Measurements from ENCODE around the gene GPRIN1. TPM values are rescaled to one million over a fixed set of nuclear protein-coding genes. Genes with fewer than 3 reads are reported as not detected.

Gene GPRIN1
- total RNA-seq, 4 donors from 2014 or later, result 1.6 to 9.7 (median 3.6) TPM

- 91 to 100% methylated on average over 2 to 13 of the region's 13 CpGs for WGBS, 2 donors (ENCODE audit: low coverage in 1 of 2)
- Histone ChIP-seq H3K9me3 (no peaks in the 10 kb centered on the region), H3K27me3 (no peaks in the 10 kb centered on the region), H3K4me1 (peaks cover 0 to 17% (median 12%) of the 10 kb centered on the region in 4 donors), H3K4me3 (no peak overlapping the region), H3K27ac (no peak overlapping the region), H3K36me3 (no peaks in the 10 kb centered on the region)
- intact Hi-C loops (cut with DNase I; ENCODE audit: low total_unique reads), result no loop called here
- TF ChIP-seq CTCF (IDR thresholded peaks at IDR 0.05) (no peak), POLR2A (IDR thresholded peaks at IDR 0.05) (no peak), EP300 (IDR thresholded peaks at IDR 0.05; ENCODE audit: low read depth) (no peak), POLR2AphosphoS5 (IDR thresholded peaks at IDR 0.05) (no peak)
- in situ Hi-C loops (cut with MboI; ENCODE audit: low pct_ligation_motif_present in 1 of 4, low pct_unique_long_range_greater_than_20kb in 1 of 4, low sequenced_read_pairs in 3 of 4), result loop anchor here in 3 of 4 donors (25.0 kb wide), 2 partner anchors 256 to 306 kb away; no protein-coding TSS in a partner anchor
- DNase-seq, result no peak
Observed at GRCh38 chr5:176656467-176656990, 46.6 kb upstream of the GPRIN1 start.

- intact Hi-C loops (cut with DNase I; ENCODE audit: low total_unique reads), result no loop called here
- TF ChIP-seq CTCF (IDR thresholded peaks at IDR 0.05) (no peak), POLR2A (IDR thresholded peaks at IDR 0.05) (no peak), EP300 (IDR thresholded peaks at IDR 0.05; ENCODE audit: low read depth) (no peak)
- Histone ChIP-seq H3K4me3 (no peak overlapping the region), H3K27me3 (no peaks in the 10 kb centered on the region), H3K36me3 (no peaks in the 10 kb centered on the region), H3K4me1 (peaks cover 0 to 14% (median 10%) of the 10 kb centered on the region in 4 donors), H3K27ac (no peak overlapping the region), H3K9me3 (no peaks in the 10 kb centered on the region)
- WGBS, 2 donors (ENCODE audit: low coverage in 1 of 2), result 79% methylated on average over 14 of the region's 14 CpGs; no CpG with 5 or more reads in 1 of the 2 donors
- in situ Hi-C loops (cut with MboI; ENCODE audit: low pct_ligation_motif_present in 1 of 4, low pct_unique_long_range_greater_than_20kb in 1 of 4, low sequenced_read_pairs in 3 of 4), result loop anchor here in 3 of 4 donors (25.0 kb wide), 2 partner anchors 257 to 307 kb away; no protein-coding TSS in a partner anchor
- no peak for DNase-seq
Observed at GRCh38 chr5:176654856-176655255, 44.9 kb upstream of the GPRIN1 start.

GRCh38 chr5:176653401-176654385 lies 43.7 kb upstream of the GPRIN1 start:
- H3K4me3 ChIP-seq, result no peak overlapping the region
- H3K36me3 ChIP-seq, result no peaks in the 10 kb centered on the region
- intact Hi-C loops (cut with DNase I; ENCODE audit: low total_unique reads), result no loop called here
- no peaks in the 10 kb centered on the region for H3K9me3 ChIP-seq
- no peak for DNase-seq
- 80 to 87% methylated on average over 4 to 18 of the region's 18 CpGs for WGBS, 2 donors (ENCODE audit: low coverage in 1 of 2)
- no peaks in the 10 kb centered on the region for H3K27me3 ChIP-seq
- in situ Hi-C loops (cut with MboI; ENCODE audit: low pct_ligation_motif_present in 1 of 4, low pct_unique_long_range_greater_than_20kb in 1 of 4, low sequenced_read_pairs in 3 of 4), result loop anchor here in 3 of 4 donors (25.0 kb wide), 2 partner anchors 259 to 309 kb away; no protein-coding TSS in a partner anchor
- no peak overlapping the region for H3K27ac ChIP-seq
- H3K4me1 ChIP-seq, result peaks cover under 1 to 11% (median 7%) of the 10 kb centered on the region in 4 donors
- TF ChIP-seq POLR2A (IDR thresholded peaks at IDR 0.05) (no peak), EP300 (IDR thresholded peaks at IDR 0.05; ENCODE audit: low read depth) (no peak), CTCF (IDR thresholded peaks at IDR 0.05) (no peak), POLR2AphosphoS5 (IDR thresholded peaks at IDR 0.05) (no peak)

GRCh38 chr5:176652136-176652535 lies 42.2 kb upstream of the GPRIN1 start:
- no peak overlapping the region for H3K27ac ChIP-seq
- no peak for DNase-seq
- H3K4me1 ChIP-seq, result peaks cover 9 to 16% (median 12%) of the 10 kb centered on the region in 4 donors
- H3K4me3 ChIP-seq, result no peak overlapping the region
- no peak for TF ChIP-seq CTCF (IDR thresholded peaks at IDR 0.05)
- H3K36me3 ChIP-seq, result no peaks in the 10 kb centered on the region
- in situ Hi-C loops (cut with MboI; ENCODE audit: low pct_ligation_motif_present in 1 of 4, low pct_unique_long_range_greater_than_20kb in 1 of 4, low sequenced_read_pairs in 3 of 4) (loop anchor here in 3 of 4 donors (25.0 kb wide), 2 partner anchors 260 to 310 kb away; no protein-coding TSS in a partner anchor), intact Hi-C loops (cut with DNase I; ENCODE audit: low total_unique reads) (no loop called here)
- H3K27me3 ChIP-seq, result no peaks in the 10 kb centered on the region
- H3K9me3 ChIP-seq, result no peaks in the 10 kb centered on the region
- 79% methylated on average over 8 of the region's 8 CpGs; no CpG with 5 or more reads in 1 of the 2 donors for WGBS, 2 donors (ENCODE audit: low coverage in 1 of 2)

All from transverse colon (tissue), 4 donors.